HG03103 (cell line): ENCODE data around the gene THADA.
A peak's percentile ranks its signal among the peaks of the same experiment; 100 is the strongest.

Experiments used
- ATAC-seq: cut with Tn5 transposase; IDR thresholded peaks from one replicate; pipeline ENCODE4 v1.9.1; 2021; ENCODE audit warnings: low read depth; ENCODE audit not compliant: unreplicated experiment

The THADA gene

DNA sequence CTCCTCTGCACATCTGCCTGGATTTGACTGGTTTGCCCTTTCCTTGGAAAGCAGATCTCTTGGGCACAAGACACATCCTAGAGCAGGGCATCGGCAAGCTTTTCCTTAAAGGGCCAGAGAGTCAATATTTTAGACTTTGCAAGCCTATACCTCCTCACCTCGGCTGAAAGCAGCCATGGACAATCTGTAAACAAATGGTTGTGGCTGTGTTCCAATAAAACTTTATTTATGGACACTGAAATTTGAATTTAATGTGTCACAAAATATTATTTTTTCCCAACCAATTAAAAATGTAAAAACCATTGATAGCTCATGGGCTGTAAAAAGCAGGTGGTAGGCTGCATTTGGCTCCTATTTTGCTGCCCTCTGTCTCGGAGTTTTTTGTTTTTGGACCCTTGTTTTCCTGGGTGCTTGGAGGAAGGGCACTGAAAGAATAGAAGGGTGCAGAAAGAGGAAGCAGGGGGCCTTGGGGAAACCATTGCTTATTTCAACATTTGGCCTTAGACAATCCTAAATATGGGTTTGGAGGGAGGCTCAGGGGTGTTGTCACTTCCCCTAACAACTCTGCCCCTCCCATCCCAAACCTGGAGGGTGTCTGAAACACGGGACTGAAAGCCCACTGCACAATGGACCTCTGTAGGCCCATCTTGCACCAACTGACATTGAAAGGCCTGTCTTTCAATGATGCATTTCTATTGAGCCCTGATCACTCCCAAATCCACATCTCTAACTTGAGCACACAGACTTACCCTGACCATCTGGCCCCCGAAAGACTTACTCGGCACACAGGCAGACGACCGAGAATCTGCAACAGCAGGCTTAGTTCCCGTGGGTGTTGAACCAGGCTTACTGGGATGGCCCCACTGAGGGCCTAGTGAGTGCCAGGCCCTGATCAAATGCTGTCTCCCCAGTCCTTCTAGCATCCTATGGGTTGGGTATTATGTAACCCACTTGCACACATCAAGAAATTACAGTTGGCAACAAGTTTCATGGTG, 362.3 kb downstream of the THADA start:
- no peak for ATAC-seq

- ATAC-seq = no peak
Observed at GRCh38 chr2:43230951-43231827, 364.6 kb downstream of the THADA start.

DNA sequence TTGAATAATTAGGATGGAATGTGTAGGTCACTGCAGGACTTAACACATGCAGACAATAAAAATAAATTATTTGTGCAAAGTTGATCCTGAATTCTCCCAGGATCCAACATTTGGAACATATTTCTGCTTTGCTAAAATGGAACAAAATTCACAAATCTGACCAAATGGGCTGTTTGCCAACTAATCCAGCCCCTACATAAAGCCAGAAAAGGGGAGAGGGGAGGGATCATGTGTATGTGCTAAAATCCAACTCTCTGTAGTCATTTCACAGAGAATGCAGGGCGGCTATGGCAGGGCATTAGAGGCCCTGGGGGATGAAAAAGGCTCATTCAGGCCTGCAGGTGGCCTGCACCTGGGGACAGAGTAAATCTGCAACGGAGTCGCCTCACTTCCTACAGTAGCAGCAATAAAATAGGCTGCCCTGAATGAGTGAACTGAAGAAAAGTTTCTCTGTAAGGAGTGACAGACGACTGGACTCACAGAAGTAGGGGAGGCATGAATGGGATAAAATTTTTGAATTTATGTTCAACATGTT, 365.4 kb downstream of the THADA start:
- ATAC-seq = no peak

GRCh38 chr2:43228756-43229659, 366.8 kb downstream of the THADA start:
- no peak for ATAC-seq

DNA sequence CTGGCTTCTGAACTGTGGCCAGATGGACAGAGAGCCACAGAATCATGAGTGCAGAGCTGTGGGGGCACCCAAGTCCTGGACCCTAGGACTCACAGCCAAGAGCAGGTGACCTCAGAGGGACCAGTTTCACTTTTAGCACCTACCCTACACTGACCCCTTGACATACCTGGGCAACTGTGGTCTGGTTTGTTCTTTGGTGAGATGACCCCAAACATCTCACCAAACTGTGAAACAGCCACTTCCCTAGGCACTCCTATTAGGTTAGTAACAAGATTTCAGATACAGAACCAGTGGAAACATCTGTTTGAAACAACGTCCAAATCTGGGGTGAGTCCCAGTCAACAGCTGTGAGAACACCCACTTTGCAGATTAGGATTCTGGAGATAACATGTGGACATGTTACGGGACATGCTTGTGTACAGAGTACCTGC, 367.5 kb downstream of the THADA start:
- no peak for ATAC-seq

GRCh38 chr2:43227830-43228281, 368.0 kb downstream of the THADA start:
- peak; percentile 7 for ATAC-seq

DNA sequence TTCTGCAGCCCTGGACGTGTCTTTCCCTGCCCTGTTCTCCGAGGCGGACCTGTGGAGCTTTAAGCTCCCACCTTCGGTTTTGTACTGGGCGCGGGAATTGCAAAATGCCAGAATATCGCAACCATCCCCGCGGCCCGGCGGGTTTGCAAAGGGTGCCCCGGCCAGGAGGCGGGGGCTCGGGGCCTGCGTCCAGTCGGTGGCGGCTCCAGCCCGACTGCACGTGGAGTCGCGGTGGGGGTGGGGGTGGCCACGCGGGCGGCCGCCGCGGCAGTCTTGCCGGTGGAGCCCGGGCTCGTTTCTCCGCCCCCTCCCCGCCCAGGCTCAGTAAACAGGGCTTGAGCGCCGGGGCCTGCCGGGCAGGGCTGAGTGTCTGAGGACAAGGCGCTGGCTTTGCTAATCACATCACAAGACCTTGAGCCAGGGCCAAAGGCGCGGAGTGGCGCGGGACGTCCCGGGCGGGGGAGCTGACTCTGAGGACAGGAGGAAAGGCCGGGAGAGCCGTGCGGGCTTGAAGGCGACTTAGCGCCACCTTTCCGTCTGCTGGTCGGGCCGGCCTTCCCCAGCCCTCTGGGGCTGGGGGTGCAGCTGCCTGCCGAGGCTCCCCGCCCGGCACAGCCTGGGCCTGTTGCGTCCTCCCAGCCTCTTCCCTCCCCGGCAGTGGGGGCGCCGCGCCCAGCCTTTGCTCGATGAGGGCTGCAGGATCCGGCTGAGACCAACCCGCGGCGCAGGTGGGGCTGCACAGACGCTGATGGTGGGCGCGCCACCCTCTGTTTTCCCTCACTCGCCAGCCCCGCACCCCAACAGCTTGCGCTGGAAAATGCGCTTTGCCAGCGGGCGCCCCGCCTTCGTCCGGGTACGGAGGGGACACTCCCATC, 368.6 kb downstream of the THADA start:
- ATAC-seq = peak; percentile 13

- peak; percentile 43 for ATAC-seq
Observed at GRCh38 chr2:43226558-43226954, 369.3 kb downstream of the THADA start, which contains the start of gene ZFP36L2. Gene ZFP36L2 (minus strand): TSS chr2:43226606. CDS start chr2:43226315, 291 bp downstream.

DNA sequence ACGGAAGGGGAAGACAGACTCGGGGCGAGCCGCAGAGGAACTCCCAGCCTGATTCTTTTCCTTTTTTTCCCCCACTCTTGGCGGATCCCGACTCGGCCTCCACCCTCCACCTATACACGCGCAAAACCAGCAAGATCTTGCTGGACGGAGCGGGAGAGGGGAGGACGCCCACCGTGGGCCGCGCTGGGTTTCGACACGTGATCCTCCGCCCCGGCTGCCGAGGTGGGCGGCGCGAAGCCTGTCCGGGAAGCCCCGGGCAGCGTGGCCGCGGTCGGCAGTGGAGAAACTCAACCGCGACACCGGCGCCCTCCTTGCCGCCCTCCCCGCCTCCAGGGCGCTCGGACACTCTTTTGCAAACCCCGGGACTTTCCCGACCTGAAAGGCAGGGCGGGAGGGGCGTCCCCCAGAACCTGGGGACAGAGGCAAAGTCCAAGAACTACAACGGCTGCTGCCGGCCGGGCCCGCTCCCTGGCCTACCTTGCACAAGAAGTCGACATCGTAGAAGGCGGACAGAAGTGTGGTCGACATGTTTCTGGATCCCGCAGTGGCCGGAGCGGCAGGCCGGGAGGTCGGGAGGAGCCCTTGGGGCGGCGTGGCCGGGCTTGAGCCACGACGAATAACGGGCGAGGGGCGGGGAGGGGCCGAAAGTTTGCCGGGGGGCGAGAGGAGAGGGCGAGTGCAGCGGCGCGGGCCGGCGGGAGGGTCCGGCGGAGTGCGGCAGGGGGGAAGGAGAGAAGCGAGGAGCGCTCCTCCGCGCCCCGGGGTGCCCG, 369.9 kb downstream of the THADA start:
- peak; percentile 15 for ATAC-seq

DNA sequence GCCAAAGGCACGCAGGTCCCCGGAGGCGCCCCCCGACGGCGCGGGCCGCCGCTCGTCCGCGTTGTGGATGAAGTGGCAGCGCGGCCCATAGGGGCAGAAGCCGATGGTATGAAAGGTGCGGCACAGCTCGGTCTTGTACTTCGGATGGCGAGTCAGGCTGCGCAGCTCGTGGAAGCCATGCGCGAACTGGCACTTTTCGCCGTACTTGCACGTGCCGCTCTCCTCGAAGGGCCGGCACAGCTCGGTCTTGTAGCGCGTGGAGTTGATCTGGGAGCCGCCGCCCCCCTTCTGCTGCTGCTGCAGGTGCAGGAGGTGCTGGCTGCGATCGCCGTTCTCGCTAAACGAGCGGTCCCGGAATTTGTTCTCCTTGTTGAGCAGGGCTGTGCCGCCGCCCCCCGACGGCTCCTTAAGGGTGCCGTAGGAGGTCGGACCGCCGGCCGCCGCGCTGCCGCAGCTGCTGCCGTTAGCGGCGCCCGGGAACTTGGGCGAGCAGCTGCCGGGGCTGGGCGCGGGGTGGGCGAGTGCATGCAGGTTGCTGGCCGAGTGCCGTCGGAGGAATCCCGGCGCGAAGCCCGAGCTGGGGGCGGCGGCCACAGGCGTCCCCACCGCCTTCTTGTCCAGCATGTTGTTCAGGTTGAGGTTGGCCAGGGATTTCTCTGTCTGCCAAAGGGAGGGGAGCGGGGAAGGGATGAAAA, 370.6 kb downstream of the THADA start:
- ATAC-seq = no peak

GRCh38 chr2:43224571-43225092, 371.2 kb downstream of the THADA start:
- ATAC-seq = no peak

- ATAC-seq = no peak
Observed at GRCh38 chr2:43224131-43224570, 371.7 kb downstream of the THADA start.

DNA sequence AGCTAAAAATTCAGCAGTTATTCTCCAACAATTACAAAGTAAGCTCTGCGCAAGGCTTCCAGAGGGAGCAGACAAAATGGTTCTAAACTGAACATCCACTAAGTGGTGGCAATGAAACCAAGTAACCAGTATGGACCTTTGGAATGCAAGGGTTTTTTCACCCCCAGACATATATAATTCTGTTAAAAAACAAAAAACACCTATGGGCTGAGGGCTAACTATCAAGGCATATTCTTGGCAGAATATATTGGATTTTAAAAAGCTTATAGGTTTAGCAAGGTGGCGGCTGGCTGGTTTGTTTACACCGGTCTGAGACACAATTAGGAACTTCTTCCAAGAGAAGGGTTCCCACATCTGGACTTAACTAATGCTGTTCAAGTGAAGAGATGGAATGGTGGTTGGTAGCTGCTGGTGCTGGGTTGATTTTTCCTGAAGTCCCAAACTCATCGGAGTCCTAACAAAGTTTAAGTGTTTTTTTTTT, 372.3 kb downstream of the THADA start:
- ATAC-seq = no peak

DNA sequence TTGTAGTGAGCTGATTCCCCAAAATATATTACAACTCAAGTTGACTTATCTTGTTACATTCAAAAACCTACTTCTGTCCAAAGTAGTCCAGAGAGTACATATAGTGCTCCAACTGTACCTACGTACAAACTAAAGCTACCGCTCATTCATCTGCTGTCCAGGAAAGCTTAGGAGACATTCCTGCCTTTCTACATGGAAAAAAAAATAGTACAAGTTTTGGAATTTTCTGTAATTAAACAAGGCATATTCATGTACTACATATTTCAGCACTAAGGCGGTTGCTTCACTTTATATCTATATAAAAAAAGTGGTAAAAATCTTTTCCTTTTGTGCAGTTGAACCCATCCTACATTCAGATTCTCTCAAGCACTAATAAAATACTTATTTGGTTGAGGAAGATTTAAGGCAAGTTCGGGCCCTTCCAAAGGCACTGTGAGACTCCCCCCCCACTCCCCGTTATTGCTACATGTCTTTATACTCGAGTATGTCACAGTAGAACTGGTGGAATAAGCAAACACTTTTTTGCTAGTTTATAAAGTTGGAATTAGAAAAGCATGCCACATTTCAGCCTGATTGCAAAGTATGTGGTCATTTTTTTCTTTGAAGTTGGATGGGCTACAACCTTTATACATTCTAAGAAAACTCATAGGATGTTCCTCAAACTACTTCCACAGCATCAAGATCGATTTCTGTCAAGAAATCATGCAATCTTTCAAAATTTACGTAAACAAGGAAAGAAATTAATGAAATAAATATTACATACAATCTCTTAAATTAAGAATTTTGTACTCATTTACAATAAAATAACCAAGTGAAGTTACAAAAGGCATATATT, 373.1 kb downstream of the THADA start:
- ATAC-seq = no peak

GRCh38 chr2:43221763-43222474, 373.9 kb downstream of the THADA start:
- no peak for ATAC-seq
